Measurements from ENCODE around the gene LRP1B.

DNA sequence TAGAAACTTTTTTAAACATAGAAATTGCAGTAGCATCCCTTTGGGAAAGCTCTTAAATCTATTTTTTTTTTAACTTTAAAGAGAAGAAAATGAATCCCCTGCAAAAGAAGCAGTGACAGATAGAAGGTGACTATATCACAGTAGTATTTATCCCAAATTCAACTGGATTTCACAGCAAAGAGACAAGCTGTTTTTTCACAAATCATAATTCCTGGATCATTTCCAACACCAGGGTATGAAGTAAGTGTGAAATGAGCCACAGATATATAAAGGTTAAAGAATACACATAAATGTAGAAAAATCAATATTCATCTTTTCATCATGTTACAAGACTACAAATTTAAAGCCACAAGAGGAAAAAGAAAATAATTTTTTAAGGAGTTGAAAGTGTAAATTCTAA, 1945.7 kb downstream of the LRP1B start:
- TF ChIP-seq, protein P1, sequence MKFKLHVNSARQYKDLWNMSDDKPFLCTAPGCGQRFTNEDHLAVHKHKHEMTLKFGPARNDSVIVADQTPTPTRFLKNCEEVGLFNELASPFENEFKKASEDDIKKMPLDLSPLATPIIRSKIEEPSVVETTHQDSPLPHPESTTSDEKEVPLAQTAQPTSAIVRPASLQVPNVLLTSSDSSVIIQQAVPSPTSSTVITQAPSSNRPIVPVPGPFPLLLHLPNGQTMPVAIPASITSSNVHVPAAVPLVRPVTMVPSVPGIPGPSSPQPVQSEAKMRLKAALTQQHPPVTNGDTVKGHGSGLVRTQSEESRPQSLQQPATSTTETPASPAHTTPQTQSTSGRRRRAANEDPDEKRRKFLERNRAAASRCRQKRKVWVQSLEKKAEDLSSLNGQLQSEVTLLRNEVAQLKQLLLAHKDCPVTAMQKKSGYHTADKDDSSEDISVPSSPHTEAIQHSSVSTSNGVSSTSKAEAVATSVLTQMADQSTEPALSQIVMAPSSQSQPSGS (CRISPR knock-in tag; IDR thresholded peaks at IDR 0.05; ENCODE audit: borderline replicate concordance, low read depth): no peak
- TF ChIP-seq ZNF416 (CRISPR knock-in tag; IDR thresholded peaks at IDR 0.05) (no peak), RELA (CRISPR knock-in tag; IDR thresholded peaks at IDR 0.05; ENCODE audit: borderline replicate concordance) (no peak), CBFB (CRISPR knock-in tag; IDR thresholded peaks at IDR 0.05; ENCODE audit: low read depth) (no peak), SMAD3 (CRISPR knock-in tag; IDR thresholded peaks at IDR 0.05; ENCODE audit: borderline replicate concordance) (no peak), ZNF263 (CRISPR knock-in tag; IDR thresholded peaks at IDR 0.05; ENCODE audit: low read depth) (no peak), ZNF317 (CRISPR knock-in tag; IDR thresholded peaks at IDR 0.05; ENCODE audit: borderline replicate concordance, low read depth) (no peak), ZNF121 (CRISPR knock-in tag; IDR thresholded peaks at IDR 0.05) (no peak)
- TF ChIP-seq, protein P2, sequence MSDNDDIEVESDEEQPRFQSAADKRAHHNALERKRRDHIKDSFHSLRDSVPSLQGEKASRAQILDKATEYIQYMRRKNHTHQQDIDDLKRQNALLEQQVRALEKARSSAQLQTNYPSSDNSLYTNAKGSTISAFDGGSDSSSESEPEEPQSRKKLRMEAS (CRISPR knock-in tag; IDR thresholded peaks at IDR 0.05): no peak
- TF ChIP-seq, protein P3, sequence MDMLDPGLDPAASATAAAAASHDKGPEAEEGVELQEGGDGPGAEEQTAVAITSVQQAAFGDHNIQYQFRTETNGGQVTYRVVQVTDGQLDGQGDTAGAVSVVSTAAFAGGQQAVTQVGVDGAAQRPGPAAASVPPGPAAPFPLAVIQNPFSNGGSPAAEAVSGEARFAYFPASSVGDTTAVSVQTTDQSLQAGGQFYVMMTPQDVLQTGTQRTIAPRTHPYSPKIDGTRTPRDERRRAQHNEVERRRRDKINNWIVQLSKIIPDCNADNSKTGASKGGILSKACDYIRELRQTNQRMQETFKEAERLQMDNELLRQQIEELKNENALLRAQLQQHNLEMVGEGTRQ (CRISPR knock-in tag; IDR thresholded peaks at IDR 0.05): no peak
- TF ChIP-seq, protein P4, sequence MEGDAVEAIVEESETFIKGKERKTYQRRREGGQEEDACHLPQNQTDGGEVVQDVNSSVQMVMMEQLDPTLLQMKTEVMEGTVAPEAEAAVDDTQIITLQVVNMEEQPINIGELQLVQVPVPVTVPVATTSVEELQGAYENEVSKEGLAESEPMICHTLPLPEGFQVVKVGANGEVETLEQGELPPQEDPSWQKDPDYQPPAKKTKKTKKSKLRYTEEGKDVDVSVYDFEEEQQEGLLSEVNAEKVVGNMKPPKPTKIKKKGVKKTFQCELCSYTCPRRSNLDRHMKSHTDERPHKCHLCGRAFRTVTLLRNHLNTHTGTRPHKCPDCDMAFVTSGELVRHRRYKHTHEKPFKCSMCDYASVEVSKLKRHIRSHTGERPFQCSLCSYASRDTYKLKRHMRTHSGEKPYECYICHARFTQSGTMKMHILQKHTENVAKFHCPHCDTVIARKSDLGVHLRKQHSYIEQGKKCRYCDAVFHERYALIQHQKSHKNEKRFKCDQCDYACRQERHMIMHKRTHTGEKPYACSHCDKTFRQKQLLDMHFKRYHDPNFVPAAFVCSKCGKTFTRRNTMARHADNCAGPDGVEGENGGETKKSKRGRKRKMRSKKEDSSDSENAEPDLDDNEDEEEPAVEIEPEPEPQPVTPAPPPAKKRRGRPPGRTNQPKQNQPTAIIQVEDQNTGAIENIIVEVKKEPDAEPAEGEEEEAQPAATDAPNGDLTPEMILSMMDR (IDR thresholded peaks at IDR 0.05): no peak
- TF ChIP-seq, protein P5, sequence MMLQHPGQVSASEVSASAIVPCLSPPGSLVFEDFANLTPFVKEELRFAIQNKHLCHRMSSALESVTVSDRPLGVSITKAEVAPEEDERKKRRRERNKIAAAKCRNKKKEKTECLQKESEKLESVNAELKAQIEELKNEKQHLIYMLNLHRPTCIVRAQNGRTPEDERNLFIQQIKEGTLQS (CRISPR knock-in tag; conservative IDR thresholded peaks at IDR 0.05): no peak

Measured in WTC11 (cell line).